GM19023 (cell line): Measurements from ENCODE around the gene GSAP.

Source experiments
- ATAC-seq: cut with Tn5 transposase; IDR thresholded peaks from one replicate; pipeline ENCODE4 v1.9.1; 2021; ENCODE audit warnings: mild to moderate bottlenecking, moderate library complexity; ENCODE audit not compliant: unreplicated experiment

Gene GSAP

GRCh38 chr7:77438131-77438530, 22.0 kb upstream of the GSAP start:
- ATAC-seq, result no peak

DNA sequence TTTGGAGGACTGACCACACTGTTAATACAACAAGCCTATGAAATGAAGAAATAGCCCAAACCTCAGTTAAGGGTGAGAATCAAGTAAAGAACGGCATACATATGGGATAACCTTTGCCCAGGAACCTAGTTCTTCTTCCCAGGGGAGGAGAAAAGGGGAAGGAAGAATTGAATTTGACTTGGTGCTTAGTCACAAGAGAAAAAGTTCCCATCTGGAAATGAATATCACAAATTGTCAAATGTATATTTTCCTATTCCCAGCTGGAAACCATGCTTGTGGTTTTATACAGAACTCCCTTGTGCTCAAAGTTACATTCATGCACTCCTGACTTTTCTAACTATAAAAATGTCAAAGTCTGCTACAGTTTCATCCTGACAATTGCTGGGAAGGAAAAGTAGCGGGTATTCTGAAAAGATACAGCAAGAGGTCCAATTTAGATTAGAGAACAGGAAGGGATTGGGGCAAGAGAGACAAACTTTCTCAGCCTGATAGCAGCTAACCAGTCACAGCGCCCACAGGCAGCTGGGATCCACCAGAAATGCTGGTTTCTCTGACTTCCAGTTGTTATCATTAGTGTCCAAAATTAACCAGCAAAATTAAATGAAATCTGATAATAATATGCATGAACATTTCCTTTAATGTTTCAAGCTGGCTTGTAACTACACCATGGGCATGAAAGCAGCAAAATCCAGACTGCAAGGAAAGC, 18.6 kb upstream of the GSAP start:
- ATAC-seq, result no peak

- no peak for ATAC-seq
Observed at GRCh38 chr7:77433901-77434300, 17.8 kb upstream of the GSAP start.

- ATAC-seq, result no peak
Observed at GRCh38 chr7:77430927-77431326, 14.8 kb upstream of the GSAP start.

GRCh38 chr7:77428777-77429231, 12.7 kb upstream of the GSAP start:
- ATAC-seq, result no peak

DNA sequence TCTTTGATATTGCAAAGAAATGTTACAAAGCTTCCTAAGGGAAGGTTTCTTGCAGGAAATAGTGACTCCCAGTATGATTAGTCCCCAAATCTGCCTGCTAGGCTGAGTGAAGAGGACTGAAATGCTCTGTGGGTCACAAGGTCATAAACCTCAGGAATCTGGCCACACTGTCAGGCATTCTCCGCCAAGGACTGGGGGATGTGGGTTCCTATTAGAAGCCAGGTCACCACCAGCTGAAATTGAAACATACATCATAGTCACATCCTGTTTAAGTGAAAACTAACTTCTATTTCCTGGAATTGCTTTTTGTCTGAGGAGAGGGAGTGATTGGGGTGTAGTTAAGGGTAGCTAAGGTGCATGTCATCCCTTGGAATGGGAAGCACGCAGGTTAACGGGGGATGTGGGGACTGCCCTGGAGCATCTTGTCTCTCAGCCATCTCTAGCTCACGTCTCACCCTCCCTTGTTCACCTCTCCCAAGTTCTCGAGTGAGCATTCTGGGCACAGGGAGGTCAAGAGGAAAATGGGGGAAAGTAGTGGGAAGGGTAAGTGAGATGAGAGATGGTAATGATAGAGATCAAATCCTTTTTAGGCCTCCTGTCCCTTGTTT, 12.0 kb upstream of the GSAP start:
- ATAC-seq, result no peak

- no peak for ATAC-seq
Observed at GRCh38 chr7:77426521-77427051, 10.4 kb upstream of the GSAP start.

GRCh38 chr7:77426052-77426404, 9.9 kb upstream of the GSAP start:
- peak; percentile 55 for ATAC-seq

- ATAC-seq, result no peak
Observed at GRCh38 chr7:77425101-77426051, 9.2 kb upstream of the GSAP start.

DNA sequence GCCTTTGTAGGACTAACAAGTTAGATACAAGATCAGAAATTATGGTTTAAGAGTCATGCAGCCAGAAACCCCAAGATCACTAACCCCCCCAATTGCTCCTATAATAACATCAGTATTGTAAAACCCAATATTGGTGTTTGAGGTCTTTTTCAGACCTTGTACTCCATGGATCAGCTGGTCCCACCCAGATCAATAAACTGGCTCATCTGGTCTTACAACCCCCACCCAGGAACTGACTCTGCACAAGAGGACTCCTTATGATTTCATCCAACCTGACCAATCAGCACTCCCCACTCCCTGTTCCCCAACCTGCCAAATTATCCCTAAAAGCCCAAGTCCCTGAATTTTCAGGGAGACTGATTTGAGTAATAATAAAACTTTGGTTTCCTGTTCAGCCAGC, 6.4 kb upstream of the GSAP start:
- ATAC-seq, result no peak

DNA sequence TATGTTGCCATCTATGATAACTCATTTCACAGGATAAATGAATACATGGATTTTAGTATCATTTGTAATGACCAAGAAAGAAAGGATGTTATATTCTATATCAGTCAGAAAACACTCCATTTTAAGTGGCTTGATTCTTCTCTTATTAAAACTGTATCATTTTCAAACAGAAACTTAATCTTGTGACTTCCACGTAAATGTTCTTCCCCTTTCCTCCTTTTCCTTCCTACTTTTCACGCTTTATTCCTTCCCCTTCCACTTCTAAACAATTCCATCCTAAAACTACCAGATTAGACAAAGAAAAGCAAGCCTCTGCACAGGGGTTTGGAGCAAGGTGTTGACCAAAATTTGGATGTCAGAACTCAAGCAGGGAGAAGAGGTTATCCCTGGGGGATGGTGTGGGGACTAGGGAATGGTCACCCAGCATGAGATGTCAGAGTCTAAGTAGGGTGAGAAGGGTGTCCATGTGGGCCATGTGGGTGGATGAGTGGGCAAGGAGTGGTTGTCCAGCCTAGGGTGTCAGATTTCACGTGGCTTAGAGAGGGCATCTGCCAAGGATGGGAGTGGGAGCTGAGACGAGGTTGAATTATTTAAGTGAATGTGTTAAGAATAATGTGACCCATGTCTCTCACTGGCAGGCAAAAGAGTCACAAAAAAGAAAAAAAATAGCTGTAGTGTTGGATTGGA, 5.0 kb upstream of the GSAP start:
- no peak for ATAC-seq

- no peak for ATAC-seq
Observed at GRCh38 chr7:77420438-77420837, 4.3 kb upstream of the GSAP start.

DNA sequence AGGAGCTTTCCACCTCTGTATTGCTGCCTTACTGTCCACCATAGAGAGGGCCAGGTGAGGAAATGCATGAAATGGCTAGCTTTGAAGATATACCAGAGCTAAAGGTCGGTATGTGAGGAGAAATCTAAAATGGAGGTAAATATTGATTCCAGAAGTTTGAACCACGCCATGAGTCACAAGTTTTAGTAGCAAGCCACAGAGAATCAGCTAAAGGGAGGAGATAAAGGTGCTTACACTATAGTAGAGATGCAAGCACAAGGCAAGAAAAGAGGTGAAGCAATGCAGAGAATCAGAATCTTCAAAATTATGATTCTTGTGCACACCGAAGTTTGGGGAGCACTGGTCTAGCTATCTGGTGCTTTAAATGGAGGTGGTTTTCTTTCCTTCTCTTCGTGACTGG, 3.0 kb upstream of the GSAP start:
- ATAC-seq, result no peak

GRCh38 chr7:77417801-77418200, 1.7 kb upstream of the GSAP start:
- ATAC-seq, result no peak

- peak; percentile 31 for ATAC-seq
Observed at GRCh38 chr7:77416621-77417371, 647 bp upstream of the GSAP start.

- peak; percentile 30 for ATAC-seq
Observed at GRCh38 chr7:77415476-77415822, 700 bp downstream of the GSAP start.

DNA sequence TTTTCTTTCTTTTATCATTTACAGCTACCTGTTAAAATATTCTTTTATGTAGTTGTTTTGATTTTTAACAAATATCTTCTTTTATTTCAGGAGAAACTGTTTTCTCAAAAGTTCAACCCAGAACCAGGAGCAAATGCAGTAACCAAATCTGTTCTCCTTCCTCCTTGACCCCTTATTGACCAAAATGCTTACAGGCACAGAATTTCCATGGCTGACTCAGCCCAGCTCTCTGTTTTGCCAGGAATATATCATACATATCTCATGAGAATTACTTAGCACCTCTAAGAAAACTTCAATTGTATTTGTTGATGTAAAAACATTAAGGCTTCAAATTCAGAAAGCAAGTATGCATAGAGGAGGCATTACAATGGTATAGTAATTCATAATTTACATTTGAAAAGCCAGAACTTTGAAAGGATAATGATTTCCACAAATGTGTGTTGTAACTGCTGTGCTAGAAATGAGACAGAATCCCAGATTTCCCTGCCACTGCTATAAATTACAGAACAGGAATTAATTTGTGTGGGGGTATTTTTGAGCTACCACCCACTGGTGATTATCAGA, 2.2 kb downstream of the GSAP start:
- no peak for ATAC-seq

DNA sequence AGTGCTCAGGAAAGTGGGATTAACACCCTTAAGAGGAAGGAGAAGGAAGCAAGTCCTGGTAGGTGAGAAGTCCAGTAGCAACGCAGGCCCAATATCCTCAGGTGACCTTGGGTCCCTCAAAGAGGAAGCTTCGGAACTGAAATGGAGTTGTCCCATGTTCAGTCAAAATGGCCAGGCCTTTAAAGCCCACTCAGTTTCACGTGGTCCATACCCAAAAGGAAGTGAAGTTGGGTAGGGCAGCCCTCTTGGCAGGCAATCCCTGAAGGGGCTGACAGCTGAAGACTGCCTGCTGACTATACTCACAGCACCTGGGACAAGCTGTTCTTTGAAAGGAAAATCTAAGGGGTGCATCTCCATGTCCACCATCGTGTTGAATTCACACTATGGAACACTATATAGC, 3.0 kb downstream of the GSAP start:
- ATAC-seq, result no peak

DNA sequence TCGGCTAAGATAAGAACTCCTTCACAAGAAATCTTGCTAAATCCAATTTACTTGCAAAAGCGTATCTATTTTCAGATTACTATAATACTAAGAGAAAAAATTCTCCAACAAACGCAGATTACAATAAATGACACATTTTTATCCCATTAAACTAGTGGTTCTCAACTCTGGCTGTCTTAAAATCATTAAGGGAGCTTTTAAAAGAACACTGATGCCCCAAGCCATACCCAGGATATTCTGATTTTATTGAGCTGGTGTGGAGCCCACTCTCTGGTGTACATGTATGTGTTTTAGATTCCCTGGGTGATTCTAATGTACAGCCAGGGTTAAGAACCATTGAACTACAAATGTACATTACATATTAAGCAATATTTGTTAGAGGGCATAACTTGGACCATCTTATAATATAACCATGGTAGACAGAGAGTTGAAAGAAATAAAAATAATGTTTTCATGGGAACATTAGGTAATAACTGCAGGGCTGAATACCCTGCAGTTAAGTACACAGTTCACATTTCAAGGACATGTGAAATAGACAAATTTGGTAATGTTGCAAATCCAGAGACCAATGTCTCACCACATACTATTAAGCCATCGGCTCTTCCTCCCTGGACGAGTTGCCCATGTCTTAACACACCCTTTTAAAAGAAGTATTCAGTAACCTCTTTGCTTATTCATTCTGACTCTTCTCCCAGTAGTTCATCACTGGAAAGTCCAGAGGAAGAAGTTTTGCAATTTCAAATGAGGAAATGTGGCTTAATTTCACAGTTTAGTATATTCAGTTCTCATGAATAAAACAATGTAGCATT, 6.2 kb downstream of the GSAP start:
- ATAC-seq, result no peak
